Endothelial cell of umbilical vein (primary cell): ENCODE data around the gene TSPAN14. TPM values are rescaled to one million over a fixed set of nuclear protein-coding genes. Genes with fewer than 3 reads are reported as not detected.

ENCODE experiments used
- BruUV-seq: library from RNA; stranded (reverse); fragments of 400-500 nt; replicated peaks from 2 replicates; lab custom pipeline; 2021; lab: Mats Ljungman, UMichigan
- CTCF ChIA-PET: fragments of 300-600, 350-600 bp; sonication (Branson Sonifier 250); formaldehyde crosslinking; loops from one replicate; lab custom pipeline; 2021; ENCODE audit warnings: antibody characterized with exemption, inconsistent platforms; lab: Charles Lee
- POLR2A ChIA-PET: fragments of 300-600, 350-600 bp; sonication (Branson Sonifier 250); formaldehyde crosslinking; loops from one replicate; lab custom pipeline; 2021; ENCODE audit warnings: antibody characterized with exemption, inconsistent platforms; lab: Charles Lee
- DNase-seq: peaks from one replicate; pipeline ENCODE4 v3.0.0-alpha.2; 2011; ENCODE audit warnings: low read depth, low spot score
- FAIRE-seq: peaks from 2 replicates; lab custom pipeline; 2011; peaks lifted over from hg19 to GRCh38; lab: Jason Lieb, UNC
- H2AFZ ChIP-seq: 2 replicates; pipeline ENCODE4 v1.6.0; 2012; ENCODE audit warnings: low read depth, low read length, control low read depth, inconsistent platforms
- H3K27ac ChIP-seq: 2 replicates; pipeline ENCODE4 v1.5.1; 2011; ENCODE audit warnings: low read depth, mild to moderate bottlenecking, control low read depth, low read length, moderate library complexity; ENCODE audit not compliant: insufficient read depth
- H3K27me3 ChIP-seq, 2 experiments: 2 replicates each; pipeline versions ENCODE4 v1.6.0 to v1.6.1; 2011; ENCODE audit warnings: low read length in 2 of 2, mixed read lengths in 1 of 2; ENCODE audit not compliant: control insufficient read depth in 2 of 2, insufficient read depth in 2 of 2
- H3K36me3 ChIP-seq, 2 experiments: 2 replicates in 1 of 2; 3 replicates in 1 of 2; pipeline ENCODE4 v1.5.1; 2011; ENCODE audit warnings: low read length in 2 of 2, mild to moderate bottlenecking in 1 of 2, moderate library complexity in 1 of 2; ENCODE audit not compliant: control insufficient read depth in 2 of 2, insufficient read depth in 2 of 2; ENCODE audit errors: extremely low read depth in 1 of 2
- H3K4me1 ChIP-seq: 3 replicates; pipeline ENCODE4 v1.5.1; 2011; ENCODE audit warnings: mild to moderate bottlenecking, low read length; ENCODE audit not compliant: control insufficient read depth, insufficient read depth; ENCODE audit errors: extremely low read depth
- H3K4me2 ChIP-seq: 2 replicates; pipeline ENCODE4 v1.6.1; 2011; ENCODE audit warnings: low read length, control low read depth, mixed read lengths; ENCODE audit not compliant: insufficient read depth
- H3K4me3 ChIP-seq, 3 experiments: fragments of 200-600 bp in 1 of 3; sonication (generic), shearing (Covaris generic) in 1 of 3; replicated peaks in 1 of 3; 2 replicates each; pipeline ENCODE4 v1.5.1; 2011 to 2016; ENCODE audit warnings: control low read depth in 3 of 3, low read length in 3 of 3, mild to moderate bottlenecking in 2 of 3, inconsistent platforms in 1 of 3, low read depth in 1 of 3, moderate library complexity in 1 of 3; ENCODE audit not compliant: insufficient read depth in 1 of 3
- H3K79me2 ChIP-seq: 2 replicates; pipeline ENCODE4 v1.6.0; 2012; ENCODE audit warnings: low read length, inconsistent platforms; ENCODE audit not compliant: control insufficient read depth, insufficient read depth
- H3K9ac ChIP-seq: replicated peaks from 2 replicates; pipeline ENCODE3; 2011; ENCODE audit warnings: low read length, control low read depth; ENCODE audit not compliant: insufficient read depth; ENCODE audit errors: extremely low read depth
- H3K9me1 ChIP-seq: replicated peaks from 3 replicates; pipeline ENCODE4 v1.6.0; 2011; ENCODE audit warnings: mild to moderate bottlenecking, low read length; ENCODE audit not compliant: control insufficient read depth, insufficient read depth; ENCODE audit errors: extremely low read depth
- H3K9me3 ChIP-seq: replicated peaks from 2 replicates; pipeline ENCODE4 v1.5.1; 2012; ENCODE audit warnings: low read length, inconsistent platforms; ENCODE audit not compliant: control insufficient read depth, insufficient read depth
- H4K20me1 ChIP-seq: replicated peaks from 2 replicates; pipeline ENCODE3; 2011; ENCODE audit warnings: mild to moderate bottlenecking, low read length; ENCODE audit not compliant: control insufficient read depth, insufficient read depth; ENCODE audit errors: extremely low read depth
- EZH2 ChIP-seq: IDR thresholded peaks from 2 replicates; pipeline ENCODE4 v1.6.1; 2012; ENCODE audit warnings: borderline replicate concordance, low read depth, mild to moderate bottlenecking, moderate library complexity, low read length, inconsistent platforms; ENCODE audit not compliant: severe bottlenecking
- FOS ChIP-seq: IDR thresholded peaks from 2 replicates; pipeline ENCODE4 v1.6.1; 2011; ENCODE audit warnings: mild to moderate bottlenecking, low read length, moderate library complexity, borderline replicate concordance; ENCODE audit not compliant: insufficient read depth
- GATA2 ChIP-seq: IDR thresholded peaks from 2 replicates; pipeline ENCODE4 v1.7.0; 2011; ENCODE audit warnings: low read depth, mild to moderate bottlenecking, moderate library complexity, mixed read lengths, low read length; ENCODE audit not compliant: insufficient read length, insufficient read depth
- JUN ChIP-seq: IDR thresholded peaks from 2 replicates; pipeline ENCODE4 v1.6.1; 2011; ENCODE audit warnings: borderline replicate concordance, low read depth; ENCODE audit not compliant: insufficient read length, insufficient read depth
- MAX ChIP-seq: IDR thresholded peaks from 2 replicates; pipeline ENCODE4 v1.6.1; 2011; ENCODE audit not compliant: insufficient read depth, insufficient read length
- MYC ChIP-seq: IDR thresholded peaks from one replicate; pipeline ENCODE4 v1.6.1; 2011; ENCODE audit warnings: mild to moderate bottlenecking, low read depth, low read length
- POLR2A ChIP-seq: IDR thresholded peaks from 2 replicates; pipeline ENCODE4 v1.6.1; 2012; ENCODE audit warnings: low read depth, mild to moderate bottlenecking, control low read depth, low read length
- POLR2AphosphoS5 ChIP-seq: IDR thresholded peaks from 2 replicates; pipeline ENCODE4 v1.6.1; 2012; ENCODE audit warnings: low read depth, mild to moderate bottlenecking, control low read depth, low read length, moderate library complexity; ENCODE audit not compliant: insufficient read depth
- dilution Hi-C: fragments of 300-500 bp; cut with MboI; formaldehyde crosslinking; loops from one replicate; pipeline ENCODE4 v1.15.0; 2019; ENCODE audit warnings: low sequenced_read_pairs; ENCODE audit not compliant: extremely low pct_ligation_motif_present
- intact Hi-C: fragments of 100-400 bp; cut with micrococcal nuclease; formaldehyde crosslinking; loops from one replicate; pipeline ENCODE4 v1.10.0; 2022
- polyA plus RNA-seq, 4 experiments: library from polyadenylated mRNA; depleted of rRNA in 3 of 4; stranded (reverse) in 3 of 4; unstranded in 1 of 4; fragments of >200 nt; gene quantifications; 2 replicates each; pipeline versions ENCODE4 v1.2.1 to v1.2.3, GENCODE V29; 2011 to 2012; ENCODE audit warnings: missing spikeins in 1 of 4
- total RNA-seq: library from RNA; stranded (reverse); gene quantifications from 2 replicates; pipeline ENCODE4 v1.2.3, GENCODE V29; 2021
- TF ChIP-seq, protein P1 (sequence below), 2 donors: IDR thresholded peaks; 1 replicate in 1 of 2; 2 replicates in 1 of 2; pipeline ENCODE4 v1.5.1; 2011; ENCODE audit warnings: low read length in 2 of 2, mild to moderate bottlenecking in 2 of 2, moderate library complexity in 2 of 2, control low read depth in 1 of 2, inconsistent platforms in 1 of 2, low read depth in 1 of 2; ENCODE audit not compliant: insufficient read depth in 1 of 2; ENCODE audit errors: extremely low read depth in 1 of 2

TSPAN14 gene
- total and polyA plus RNA-seq, 2 donors (not counting 3 experiments of a cell fraction or from before 2014, with no cell fraction given): 210 to 242 TPM

DNA sequence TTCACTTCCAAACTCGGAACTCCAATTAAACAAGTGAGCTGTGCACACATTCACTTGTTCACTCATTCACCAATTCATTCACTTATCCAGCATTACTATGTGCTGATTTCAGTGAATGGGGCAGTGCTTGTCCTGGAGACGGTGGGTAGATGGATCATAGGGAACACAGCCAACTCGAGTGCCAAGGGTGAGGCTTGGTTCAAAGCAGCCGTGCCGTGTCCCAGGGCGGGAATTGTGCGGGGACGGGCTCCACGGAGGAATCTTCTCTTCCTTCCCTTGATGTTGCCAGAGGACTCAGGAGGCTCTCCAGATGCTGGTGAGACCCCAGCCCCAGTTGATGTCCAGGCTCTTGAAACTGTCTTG is 86.5 kb downstream of the TSPAN14 start:
- CTCF ChIA-PET: interaction anchor here (1.3 to 1.4 kb wide), 2 partner anchors 16 to 29 kb away, joined by 3 read pairs; no protein-coding TSS in a partner anchor
- no peak overlapping the region for H2AFZ ChIP-seq
- no peak for DNase-seq
- POLR2A ChIA-PET: no interaction called here
- TF ChIP-seq FOS (no peak), EZH2 (no peak), JUN (no peak), GATA2 (no peak), MAX (no peak), MYC (no peak), POLR2AphosphoS5 (no peak), POLR2A (no peak)
- TF ChIP-seq, protein P1, sequence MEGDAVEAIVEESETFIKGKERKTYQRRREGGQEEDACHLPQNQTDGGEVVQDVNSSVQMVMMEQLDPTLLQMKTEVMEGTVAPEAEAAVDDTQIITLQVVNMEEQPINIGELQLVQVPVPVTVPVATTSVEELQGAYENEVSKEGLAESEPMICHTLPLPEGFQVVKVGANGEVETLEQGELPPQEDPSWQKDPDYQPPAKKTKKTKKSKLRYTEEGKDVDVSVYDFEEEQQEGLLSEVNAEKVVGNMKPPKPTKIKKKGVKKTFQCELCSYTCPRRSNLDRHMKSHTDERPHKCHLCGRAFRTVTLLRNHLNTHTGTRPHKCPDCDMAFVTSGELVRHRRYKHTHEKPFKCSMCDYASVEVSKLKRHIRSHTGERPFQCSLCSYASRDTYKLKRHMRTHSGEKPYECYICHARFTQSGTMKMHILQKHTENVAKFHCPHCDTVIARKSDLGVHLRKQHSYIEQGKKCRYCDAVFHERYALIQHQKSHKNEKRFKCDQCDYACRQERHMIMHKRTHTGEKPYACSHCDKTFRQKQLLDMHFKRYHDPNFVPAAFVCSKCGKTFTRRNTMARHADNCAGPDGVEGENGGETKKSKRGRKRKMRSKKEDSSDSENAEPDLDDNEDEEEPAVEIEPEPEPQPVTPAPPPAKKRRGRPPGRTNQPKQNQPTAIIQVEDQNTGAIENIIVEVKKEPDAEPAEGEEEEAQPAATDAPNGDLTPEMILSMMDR (IDR thresholded peaks at IDR 0.05; ENCODE audit: extremely low read depth in 1 of 2, insufficient read depth in 1 of 2, low read depth in 1 of 2, low read length in 2 of 2): no peak
- H3K9me3 ChIP-seq: no peaks in the 10 kb centered on the region
- H3K4me2 ChIP-seq: no peak overlapping the region
- no peak overlapping the region for H3K4me3 ChIP-seq
- no peaks in the 10 kb centered on the region for H4K20me1 ChIP-seq
- dilution Hi-C loops: no loop called here
- H3K79me2 ChIP-seq: no peaks in the 10 kb centered on the region
- peaks cover 2 to 7% of the 10 kb centered on the region in 2 experiments for H3K27me3 ChIP-seq
- H3K9ac ChIP-seq: no peak overlapping the region
- FAIRE-seq: no peak
- intact Hi-C loops: no loop called here
- no peaks in the 10 kb centered on the region for H3K9me1 ChIP-seq
- H3K36me3 ChIP-seq: no peaks in the 10 kb centered on the region
- BruUV-seq: TSS peak; percentile 84
- H3K27ac ChIP-seq: no peak overlapping the region
- peaks cover under 1% of the 10 kb centered on the region for H3K4me1 ChIP-seq
